Measurements from ENCODE around the gene RAB40B.

GRCh38 chr17:82623707-82624106, 74.8 kb downstream of the RAB40B start:
- TF ChIP-seq SIN3A (IDR thresholded peaks at IDR 0.05; ENCODE audit: borderline replicate concordance, insufficient read depth, low read length) = no peak
- TF ChIP-seq POLR2AphosphoS5 (IDR thresholded peaks at IDR 0.05; ENCODE audit: low read depth, low read length) = no peak
- TF ChIP-seq TAF1 (IDR thresholded peaks at IDR 0.05; ENCODE audit: borderline replicate concordance, insufficient read depth, low read length) = no peak
